HL-60/S4 (cell line): ENCODE data around the gene FNIP2.
"Not testable (repeated sequence)": the region's sequence is repeated elsewhere in the genome, so short reads cannot be mapped to it uniquely, and the experiment has no call there.

ENCODE experiments used
- in situ Hi-C: fragments of 300-500 bp; cut with MboI; formaldehyde crosslinking; loops from 2 replicates; pipeline ENCODE4 v1.14.3; 2022; ENCODE audit warnings: low sequenced_read_pairs

Gene FNIP2

GRCh38 chr4:158861766-158862165, 92.9 kb downstream of the FNIP2 start:
- in situ Hi-C loops: no loop called here

- in situ Hi-C loops: no loop called here
Measured at GRCh38 chr4:158863296-158863695, 94.5 kb downstream of the FNIP2 start.

GRCh38 chr4:158865520-158866177, 96.8 kb downstream of the FNIP2 start:
- in situ Hi-C loops: no loop called here

GRCh38 chr4:158869001-158869400, 100.2 kb downstream of the FNIP2 start:
- in situ Hi-C loops: no loop called here

- in situ Hi-C loops: no loop called here
Measured at GRCh38 chr4:158869761-158870160, 100.9 kb downstream of the FNIP2 start.

- in situ Hi-C loops: no loop called here
Measured at GRCh38 chr4:158870282-158870625, 101.4 kb downstream of the FNIP2 start.

- in situ Hi-C loops: no loop called here
Measured at GRCh38 chr4:158870626-158871334, 102.0 kb downstream of the FNIP2 start.

GRCh38 chr4:158871335-158871724, 102.5 kb downstream of the FNIP2 start:
- in situ Hi-C loops: no loop called here

GRCh38 chr4:158873795-158874401, 105.1 kb downstream of the FNIP2 start:
- in situ Hi-C loops: no loop called here

GRCh38 chr4:158875026-158875425, 106.2 kb downstream of the FNIP2 start:
- in situ Hi-C loops: no loop called here

- in situ Hi-C loops: no loop called here
Measured at GRCh38 chr4:158875455-158875854, 106.6 kb downstream of the FNIP2 start.

GRCh38 chr4:158877069-158877468, 108.2 kb downstream of the FNIP2 start:
- in situ Hi-C loops: no loop called here

GRCh38 chr4:158882142-158882541, 113.3 kb downstream of the FNIP2 start:
- in situ Hi-C loops: not testable (repeated sequence)

GRCh38 chr4:158884280-158884679, 115.5 kb downstream of the FNIP2 start:
- in situ Hi-C loops: no loop called here

GRCh38 chr4:158885564-158885963, 116.7 kb downstream of the FNIP2 start:
- in situ Hi-C loops: no loop called here

GRCh38 chr4:158890294-158890693, 121.5 kb downstream of the FNIP2 start:
- in situ Hi-C loops: no loop called here

- in situ Hi-C loops: no loop called here
Measured at GRCh38 chr4:158891256-158891655, 122.4 kb downstream of the FNIP2 start.

- in situ Hi-C loops: no loop called here
Measured at GRCh38 chr4:158894826-158895225, 126.0 kb downstream of the FNIP2 start.

GRCh38 chr4:158895797-158896576, 127.2 kb downstream of the FNIP2 start:
- in situ Hi-C loops: no loop called here

GRCh38 chr4:158896577-158897238, 127.9 kb downstream of the FNIP2 start:
- in situ Hi-C loops: not testable (repeated sequence)

GRCh38 chr4:158900408-158900807, 131.6 kb downstream of the FNIP2 start:
- in situ Hi-C loops: not testable (repeated sequence)
